Stomach (tissue), 9 donors: ENCODE results near the gene COG8. TPM values are rescaled to one million over a fixed set of nuclear protein-coding genes. Genes with fewer than 3 reads are reported as not detected.

Source experiments
- DNase-seq, 2 donors: peaks; one replicate each; pipeline versions ENCODE4 v3.0.0 to v3.0.0-alpha.2; 2013 to 2019
- H3K27ac ChIP-seq, 5 donors: fragments of 200-600 bp in 4 of 5; sonication (generic) in 4 of 5; one replicate each; pipeline ENCODE4 v1.5.1; 2013 to 2019; ENCODE audit warnings: mild to moderate bottlenecking in 1 of 5, moderate library complexity in 1 of 5
- H3K27me3 ChIP-seq, 3 donors: fragments of 200-600 bp; sonication (generic); one replicate each; pipeline ENCODE4 v1.5.1; 2017 to 2019; ENCODE audit warnings: mixed run types in 1 of 3
- H3K36me3 ChIP-seq, 4 donors: fragments of 200-600 bp; sonication (generic); 1 replicate in 3 of 4; 2 replicates in 1 of 4; pipeline ENCODE4 v1.5.1; 2016 to 2019
- H3K4me1 ChIP-seq, 4 donors: fragments of 200-600 bp; sonication (generic); one replicate each; pipeline ENCODE4 v1.5.1; 2016 to 2019
- H3K4me3 ChIP-seq, 4 donors: fragments of 200-600 bp; sonication (generic) in 3 of 4; one replicate each; pipeline ENCODE4 v1.5.1; 2016 to 2019; ENCODE audit warnings: mild to moderate bottlenecking in 1 of 4
- H3K9me3 ChIP-seq, 4 donors: fragments of 200-600 bp; sonication (generic); one replicate each; pipeline ENCODE4 v1.5.1; 2016 to 2019
- CTCF ChIP-seq, 7 experiments: fragments of 450-650 bp in 4 of 7; fragments of 200-600 bp in 3 of 7; sonication (generic) in 3 of 7; IDR thresholded peaks; one replicate each; pipeline ENCODE4 v1.5.1; 2016 to 2019; ENCODE audit warnings: antibody characterized with exemption in 7 of 7, control low read depth in 2 of 7, mild to moderate bottlenecking in 1 of 7
- EP300 ChIP-seq: sonication (generic); formaldehyde crosslinking; IDR thresholded peaks from one replicate; pipeline ENCODE4 v1.6.1; 2017; ENCODE audit warnings: antibody characterized with exemption
- POLR2A ChIP-seq, 4 donors: fragments of 450-650 bp; IDR thresholded peaks; one replicate each; pipeline ENCODE4 v1.6.1; 2016; ENCODE audit warnings: antibody characterized with exemption in 4 of 4, control low read depth in 2 of 4, mild to moderate bottlenecking in 1 of 4, moderate library complexity in 1 of 4
- POLR2AphosphoS5 ChIP-seq, 3 donors: sonication (generic); formaldehyde crosslinking; IDR thresholded peaks; one replicate each; pipeline ENCODE4 v1.6.1; 2016; ENCODE audit warnings: antibody characterized with exemption in 3 of 3
- WGBS, 5 donors: extraction: QIAGEN DNeasy Blood & Tissue Kit in 3 of 5; methylation state at CpG; one replicate each; pipeline versions ENCODE4 v1.1.5 to v1.1.7; 2013 to 2018; 5-methylcytosine and 5-hydroxymethylcytosine counted together
- intact Hi-C: fragments of 100-400 bp; cut with DNase I; formaldehyde crosslinking; loops from one replicate; pipeline ENCODE4 v1.15.1; 2023; ENCODE audit warnings: low total_unique reads
- polyA plus RNA-seq, 3 donors: library from polyadenylated mRNA; stranded (reverse); fragments of 200-250 nt; gene quantifications; one replicate each; pipeline ENCODE4 v1.2.3, GENCODE V29; 2013
- total RNA-seq, 5 donors: library from RNA; depleted of rRNA; stranded (reverse); fragments of >200 nt; gene quantifications; one replicate each; pipeline versions ENCODE4 v1.1.0 to v1.2.3, GENCODE V29; 2014 to 2016
- donor health status: healthy with polysubstance abuse.
- donor health status: Bipolar disorder and iron deficiency.
- donor health status: healthy.

The COG8 gene
- total and polyA plus RNA-seq, 8 donors, result 11.1 to 167 (median 22.3) TPM

DNA sequence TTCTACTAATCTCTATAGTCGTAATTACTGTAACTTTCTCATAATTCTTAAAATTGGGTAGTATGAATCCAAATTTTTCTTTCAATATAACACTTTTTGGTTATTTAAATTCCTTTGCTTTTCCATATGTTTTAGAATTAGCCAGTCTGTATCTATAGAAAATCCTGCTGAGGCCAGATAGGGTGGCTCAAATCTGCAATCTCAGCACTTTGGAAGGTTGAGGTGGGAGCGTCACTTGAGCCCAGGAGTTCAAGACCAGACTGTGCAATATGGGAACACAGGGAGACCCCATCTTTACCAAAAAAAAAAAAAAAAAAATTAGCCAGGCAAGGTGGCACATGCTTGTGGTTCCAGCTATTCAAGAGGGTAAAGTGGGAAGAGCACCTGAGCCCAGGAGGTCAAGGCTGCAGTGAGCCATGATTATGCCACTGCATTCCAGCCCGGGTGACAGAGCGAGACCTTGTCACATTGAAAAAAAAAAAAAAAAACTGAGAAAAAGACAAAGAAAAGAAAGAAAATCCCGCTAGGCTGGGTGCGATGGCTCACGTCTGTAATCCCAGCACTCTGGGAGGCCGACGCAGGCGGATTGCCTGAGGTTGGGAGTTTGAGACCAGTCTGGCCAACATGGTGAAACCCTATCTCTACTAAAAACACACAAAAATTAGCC is 37.2 kb upstream of the COG8 start:
- intact Hi-C loops, result no loop called here
- peaks cover 0 to 18% (median 6%) of the 10 kb centered on the region in 4 donors for H3K4me1 ChIP-seq
- no peaks in the 10 kb centered on the region for H3K9me3 ChIP-seq
- H3K27me3 ChIP-seq, result no peaks in the 10 kb centered on the region
- WGBS, 5 donors, result 95 to 97% (median 96%) methylated on average over 10 of the region's 10 CpGs
- no peak for TF ChIP-seq CTCF (IDR thresholded peaks at IDR 0.05)
- H3K27ac ChIP-seq, result no peak overlapping the region
- DNase-seq, result no peak
- peaks cover 10 to 79% (median 72%) of the 10 kb centered on the region in 4 donors for H3K36me3 ChIP-seq
- H3K4me3 ChIP-seq, result no peak overlapping the region

- TF ChIP-seq EP300 (no peak), POLR2A (IDR thresholded peaks at IDR 0.05) (no peak), POLR2AphosphoS5 (IDR thresholded peaks at IDR 0.05) (no peak), CTCF (IDR thresholded peaks at IDR 0.05) (no peak)
- 61 to 83% (median 75%) methylated on average over 1 of the region's 1 CpG for WGBS, 5 donors
- Histone ChIP-seq H3K4me3 (no peak overlapping the region), H3K9me3 (no peaks in the 10 kb centered on the region), H3K27me3 (no peaks in the 10 kb centered on the region), H3K36me3 (peaks cover 21 to 81% (median 74%) of the 10 kb centered on the region in 4 donors), H3K4me1 (peaks cover 0 to 12% (median 4%) of the 10 kb centered on the region in 4 donors), H3K27ac (no peak overlapping the region)
- intact Hi-C loops, result no loop called here
- peak in 1 of 2 donors; percentile 53 for DNase-seq
Measured at GRCh38 chr16:69373019-69373418, 33.7 kb upstream of the COG8 start.

- H3K4me3 ChIP-seq, result no peak overlapping the region
- no peaks in the 10 kb centered on the region for H3K9me3 ChIP-seq
- TF ChIP-seq POLR2AphosphoS5 (IDR thresholded peaks at IDR 0.05) (no peak), POLR2A (IDR thresholded peaks at IDR 0.05) (no peak), CTCF (IDR thresholded peaks at IDR 0.05) (no peak), EP300 (no peak)
- no peak overlapping the region for H3K27ac ChIP-seq
- H3K27me3 ChIP-seq, result no peaks in the 10 kb centered on the region
- WGBS, 5 donors, result 78 to 96% (median 90%) methylated on average over 2 of the region's 2 CpGs
- no peak for DNase-seq
- peaks cover 0 to 12% (median 4%) of the 10 kb centered on the region in 4 donors for H3K4me1 ChIP-seq
- peaks cover 35 to 82% (median 76%) of the 10 kb centered on the region in 4 donors for H3K36me3 ChIP-seq
- intact Hi-C loops, result no loop called here
Measured at GRCh38 chr16:69371564-69371963, 32.2 kb upstream of the COG8 start.

DNA sequence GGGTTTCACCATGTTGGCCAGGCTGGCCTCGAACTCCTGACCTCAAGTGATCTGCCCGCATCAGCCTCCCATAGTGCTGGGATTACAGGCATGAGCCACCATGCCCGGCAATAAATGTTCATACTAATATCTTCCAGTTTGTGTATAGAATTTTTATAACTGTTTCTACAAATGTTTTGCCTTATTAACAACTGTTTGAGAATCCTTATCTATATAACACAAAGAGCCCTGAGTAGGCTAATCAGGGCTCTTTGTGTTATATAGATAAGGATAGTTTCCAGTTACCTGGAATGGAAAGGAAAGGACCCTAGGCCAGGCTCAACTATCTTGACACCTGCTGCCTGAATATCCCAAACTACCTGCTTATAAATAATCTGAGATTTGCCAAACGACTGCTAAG is 29.5 kb upstream of the COG8 start:
- Histone ChIP-seq H3K27ac (no peak overlapping the region), H3K4me3 (no peak overlapping the region), H3K36me3 (peaks cover 60 to 100% (median 95%) of the 10 kb centered on the region in 4 donors), H3K9me3 (no peaks in the 10 kb centered on the region), H3K4me1 (peaks cover 0 to 12% (median 4%) of the 10 kb centered on the region in 4 donors), H3K27me3 (no peaks in the 10 kb centered on the region)
- no peak for DNase-seq
- TF ChIP-seq EP300 (no peak), POLR2A (IDR thresholded peaks at IDR 0.05) (no peak)
- intact Hi-C loops, result no loop called here
- WGBS, 5 donors, result 46 to 77% (median 56%) methylated on average over 4 of the region's 4 CpGs

GRCh38 chr16:69367980-69368379 is 28.6 kb upstream of the COG8 start:
- no peak overlapping the region for H3K27ac ChIP-seq
- peaks cover 62 to 100% (median 98%) of the 10 kb centered on the region in 4 donors for H3K36me3 ChIP-seq
- intact Hi-C loops, result no loop called here
- peaks cover 0 to 8% (median 2%) of the 10 kb centered on the region in 4 donors for H3K4me1 ChIP-seq
- H3K4me3 ChIP-seq, result no peak overlapping the region
- 78 to 88% (median 82%) methylated on average over 7 of the region's 7 CpGs for WGBS, 5 donors
- H3K9me3 ChIP-seq, result no peaks in the 10 kb centered on the region
- H3K27me3 ChIP-seq, result no peaks in the 10 kb centered on the region
- no peak for TF ChIP-seq CTCF (IDR thresholded peaks at IDR 0.05)
- no peak for TF ChIP-seq EP300
- TF ChIP-seq POLR2A (IDR thresholded peaks at IDR 0.05), result no peak
- TF ChIP-seq POLR2AphosphoS5 (IDR thresholded peaks at IDR 0.05), result no peak
- no peak for DNase-seq
